HG02759 (cell line): Measurements from ENCODE around the gene ANLN.
"Not testable (repeated sequence)": the region's sequence is repeated elsewhere in the genome, so short reads cannot be mapped to it uniquely, and the experiment has no call there.

Experiments used
- ATAC-seq: cut with Tn5 transposase; IDR thresholded peaks from one replicate; pipeline ENCODE4 v1.9.1; 2021; ENCODE audit warnings: mild to moderate bottlenecking, moderate library complexity; ENCODE audit not compliant: unreplicated experiment

Gene ANLN

DNA sequence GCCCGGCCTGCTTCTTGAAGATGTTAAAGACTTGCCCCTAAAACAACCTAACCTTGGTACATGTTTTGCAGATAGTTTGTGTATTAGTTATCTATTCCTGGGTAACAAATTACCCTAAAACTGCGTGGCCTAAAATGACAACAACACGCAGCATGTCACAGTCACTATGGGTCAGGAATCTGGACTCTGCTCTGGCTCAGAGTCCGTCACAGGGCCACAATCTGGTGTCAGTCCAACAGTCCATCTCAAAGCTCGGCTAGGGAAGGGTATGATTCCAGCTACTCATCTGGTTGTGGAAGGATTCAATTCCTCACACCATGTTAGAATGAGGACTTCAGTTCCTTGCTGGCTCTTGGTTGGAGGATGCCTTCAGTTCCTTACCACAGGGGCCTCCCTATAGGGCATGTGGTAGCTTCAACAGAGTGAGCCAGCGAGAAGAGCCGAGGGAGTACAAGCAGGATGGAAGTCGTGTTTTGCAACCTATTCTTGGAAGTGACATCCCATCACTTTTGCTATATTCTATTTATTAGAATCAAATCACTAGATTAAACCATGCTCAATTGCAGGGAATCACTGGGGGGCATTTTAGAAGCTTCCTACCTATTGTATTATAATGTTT is 71.3 kb downstream of the ANLN start:
- ATAC-seq = no peak

DNA sequence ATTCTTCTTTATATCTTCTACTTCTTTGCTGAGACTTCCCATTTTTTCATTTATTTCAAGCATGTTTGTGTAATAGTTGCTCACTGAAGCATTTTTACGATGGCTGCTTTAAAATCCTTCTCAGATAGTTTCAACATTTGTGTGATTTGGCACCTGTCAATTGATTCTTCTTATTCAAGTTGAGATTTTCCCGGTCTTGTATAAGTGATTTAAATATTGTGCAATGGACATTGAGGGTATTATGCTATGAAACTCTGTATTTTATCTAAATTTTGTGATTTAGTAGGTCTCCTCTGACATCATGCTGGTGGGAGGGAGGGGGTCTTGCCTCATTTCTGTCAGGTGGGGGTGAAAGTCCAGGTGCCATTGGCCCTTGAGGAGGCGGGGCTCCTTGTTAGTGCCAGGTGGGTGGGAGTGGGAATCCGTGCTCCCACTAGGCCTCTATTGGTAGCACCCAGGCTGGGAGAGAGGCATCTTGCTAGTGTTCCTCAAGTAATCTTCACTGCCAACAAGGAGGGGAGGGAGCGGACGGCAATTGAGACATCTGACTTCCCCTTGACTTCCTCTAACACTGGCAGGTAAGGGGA is 73.0 kb downstream of the ANLN start:
- ATAC-seq = no peak

DNA sequence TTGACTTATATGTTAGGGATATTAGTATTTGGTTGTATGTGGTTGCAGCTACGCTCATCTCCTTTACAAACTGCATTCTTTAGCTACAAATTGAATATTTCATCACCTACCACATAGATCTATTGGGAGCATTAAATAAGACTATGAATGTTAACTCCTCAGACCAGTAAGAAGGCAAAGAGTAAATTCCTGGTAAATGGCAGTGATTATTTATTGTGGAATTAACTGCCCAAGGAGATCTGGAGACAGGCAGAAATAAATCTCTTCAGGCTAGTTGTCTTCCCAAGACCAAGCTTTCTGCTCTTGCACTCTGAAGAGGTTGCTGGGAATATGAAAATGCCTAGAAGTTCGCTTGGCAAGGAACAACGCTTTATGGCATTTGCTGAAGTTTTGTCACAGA is 74.6 kb downstream of the ANLN start:
- ATAC-seq = no peak

DNA sequence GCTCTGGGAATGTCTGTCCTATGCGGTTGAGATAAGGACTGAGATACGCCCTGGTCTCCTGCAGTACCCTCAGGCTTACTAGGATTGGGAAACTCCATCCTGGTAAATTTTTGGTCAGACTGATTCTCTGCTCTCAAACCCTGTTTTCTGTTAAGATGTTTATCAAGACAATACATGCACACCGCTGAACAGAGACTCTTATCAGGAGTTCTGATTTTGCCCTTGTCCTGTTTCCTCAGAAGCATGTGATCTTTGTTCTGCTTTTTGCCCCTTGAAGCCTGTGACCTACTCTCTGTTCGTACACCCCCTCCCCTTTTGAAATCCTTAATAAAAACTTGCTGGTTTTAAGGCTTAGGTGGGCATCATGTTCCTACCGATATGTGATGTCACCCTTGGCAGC is 76.3 kb downstream of the ANLN start:
- not testable (repeated sequence) for ATAC-seq

DNA sequence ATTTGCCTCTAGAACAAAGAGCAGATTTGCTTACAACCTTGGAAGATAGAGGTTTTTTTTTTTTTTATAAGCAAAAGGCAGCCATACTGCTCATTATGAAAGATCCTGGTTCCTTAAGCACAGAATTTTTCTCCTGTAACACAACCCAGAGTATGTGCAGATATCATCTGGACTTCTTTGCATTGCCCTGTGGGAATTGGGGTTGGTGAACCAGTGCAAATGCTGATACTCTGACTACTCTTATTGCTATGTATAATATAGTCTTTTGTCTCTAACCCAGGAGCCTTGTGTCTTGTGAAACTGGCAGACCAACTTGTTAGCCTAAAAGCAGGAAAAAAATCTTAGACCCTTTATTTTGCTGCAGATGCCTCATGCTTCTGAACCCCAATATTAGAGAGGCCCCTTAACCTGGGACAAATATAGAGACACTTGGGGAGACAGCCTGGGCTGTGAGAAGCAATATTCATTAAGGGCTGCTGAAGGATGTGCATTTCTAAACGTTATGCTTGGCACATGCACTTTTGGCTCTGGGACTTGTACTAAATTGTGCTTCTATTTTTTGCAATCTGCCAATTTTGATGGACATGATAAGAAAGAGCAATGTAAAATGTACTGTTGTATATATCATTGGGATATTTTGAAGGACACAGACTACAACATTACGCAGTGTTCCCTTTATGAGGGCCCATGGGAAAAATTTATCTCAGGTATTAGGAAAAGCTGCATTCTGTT is 78.9 kb downstream of the ANLN start:
- no peak for ATAC-seq

DNA sequence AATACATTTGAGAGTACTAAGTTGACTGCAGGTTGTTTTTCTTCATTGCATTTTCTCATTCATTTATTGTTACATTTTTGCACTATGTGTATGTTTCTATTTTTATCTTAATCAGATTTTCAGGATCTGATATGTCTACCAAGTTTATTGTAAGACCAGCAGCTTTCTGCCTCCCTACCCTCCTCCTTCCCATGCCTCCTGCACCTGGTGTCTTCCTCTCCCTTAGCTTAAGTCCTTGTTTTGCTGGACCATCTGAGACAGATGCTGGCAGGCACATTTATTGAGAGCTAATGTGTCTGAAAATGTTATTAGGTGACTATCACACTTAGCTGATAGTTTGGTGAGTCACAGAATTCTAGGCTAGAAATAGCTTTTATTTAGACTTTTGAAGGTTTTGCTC is 79.6 kb downstream of the ANLN start:
- no peak for ATAC-seq

DNA sequence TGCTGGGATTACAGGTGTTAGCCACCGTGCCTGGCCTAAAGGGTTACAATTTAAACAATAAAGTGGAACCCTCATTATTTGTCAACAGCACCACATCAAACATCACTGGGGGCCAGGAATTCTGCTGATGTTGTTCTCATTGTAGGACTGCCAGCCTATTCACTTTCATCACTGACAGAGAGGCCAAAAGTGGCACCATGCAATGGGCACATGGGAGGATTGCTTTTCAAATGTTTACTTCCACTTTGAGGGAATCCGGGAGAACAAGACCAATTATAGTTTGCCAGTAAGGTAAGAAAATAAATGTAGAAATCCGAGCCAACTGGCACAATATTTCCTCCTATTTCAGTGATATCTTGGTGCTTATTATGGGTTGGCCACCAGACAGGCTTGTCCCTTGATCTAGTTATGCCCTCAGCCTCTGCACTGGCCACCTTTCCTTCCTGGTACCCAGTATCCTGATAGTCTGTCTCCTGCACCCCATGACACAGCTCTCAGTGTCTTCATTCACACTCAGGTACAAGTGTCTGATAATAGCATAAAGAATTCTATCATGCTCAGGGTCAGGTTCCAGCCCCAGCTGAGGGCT is 82.6 kb downstream of the ANLN start:
- no peak for ATAC-seq

DNA sequence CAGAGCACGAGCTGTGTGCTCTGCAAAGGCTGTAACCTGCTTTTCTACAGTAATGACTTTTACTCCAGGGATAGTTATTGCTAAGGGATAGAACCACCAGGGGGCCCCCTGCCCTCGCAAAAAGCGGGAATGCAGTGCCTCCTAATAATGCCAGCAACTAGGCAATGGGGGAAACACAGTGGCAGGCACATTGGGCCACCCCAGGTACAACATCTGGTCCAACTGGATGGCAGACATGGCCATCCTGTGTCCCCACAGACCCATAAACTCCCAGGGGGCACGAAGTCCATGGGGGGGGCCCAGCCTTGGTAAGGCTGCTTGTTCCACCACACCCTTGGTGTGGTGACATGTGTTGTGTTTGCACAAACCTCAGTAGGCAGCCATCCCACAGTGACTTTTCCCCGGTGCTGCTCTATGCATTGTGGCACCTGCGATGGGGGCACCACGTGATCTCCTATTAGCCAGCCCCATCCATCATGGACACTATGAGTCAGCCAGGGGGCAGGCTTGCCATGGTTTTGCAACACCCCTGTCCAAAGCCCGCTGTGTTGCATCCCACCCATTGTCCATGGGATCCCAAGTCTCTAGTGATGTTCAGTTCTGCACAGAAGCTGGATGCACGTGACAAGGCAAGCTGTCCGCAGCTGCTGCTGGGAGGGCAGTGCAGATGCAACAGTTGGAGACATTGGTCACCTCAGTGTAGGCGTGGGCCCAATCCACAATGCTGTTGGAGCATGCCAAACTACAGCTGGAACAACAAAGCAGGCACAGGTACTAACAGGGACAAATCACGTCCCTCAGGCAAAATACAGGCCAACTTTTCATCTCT is 84.0 kb downstream of the ANLN start:
- ATAC-seq = no peak

DNA sequence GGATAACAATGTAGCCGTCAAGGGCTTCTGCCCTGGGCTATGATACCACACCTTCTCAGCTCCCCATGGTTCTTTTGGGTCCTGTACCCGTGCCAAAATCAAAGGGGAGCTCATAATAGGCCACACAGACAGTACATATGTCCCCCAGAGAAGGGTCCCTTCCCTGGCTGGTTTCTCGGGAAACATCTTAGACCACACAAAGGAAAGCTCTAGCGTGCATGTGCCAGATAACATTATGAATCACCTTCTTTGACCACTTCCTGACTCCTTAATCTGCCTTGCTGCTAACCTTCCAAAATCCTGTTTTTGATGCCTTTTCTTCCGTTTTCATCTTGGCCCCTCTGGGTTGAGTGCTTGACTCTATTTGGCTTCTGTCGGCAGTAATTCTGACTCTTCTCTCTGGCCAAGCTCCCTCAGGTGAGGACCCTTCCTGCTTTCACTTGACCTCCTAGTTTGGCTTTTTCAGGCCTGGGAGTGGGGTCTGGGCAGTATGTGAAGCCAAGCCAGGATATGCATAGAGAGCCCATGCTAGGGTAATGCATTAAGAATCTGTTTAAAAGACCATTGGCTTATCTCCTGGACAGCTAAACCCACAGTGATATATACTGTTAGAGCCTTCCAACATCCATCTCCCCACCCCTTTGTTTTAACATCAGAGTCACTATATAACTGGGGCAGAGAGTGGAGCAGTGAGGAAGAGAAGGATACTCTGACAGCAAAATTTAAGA is 84.8 kb downstream of the ANLN start:
- no peak for ATAC-seq

DNA sequence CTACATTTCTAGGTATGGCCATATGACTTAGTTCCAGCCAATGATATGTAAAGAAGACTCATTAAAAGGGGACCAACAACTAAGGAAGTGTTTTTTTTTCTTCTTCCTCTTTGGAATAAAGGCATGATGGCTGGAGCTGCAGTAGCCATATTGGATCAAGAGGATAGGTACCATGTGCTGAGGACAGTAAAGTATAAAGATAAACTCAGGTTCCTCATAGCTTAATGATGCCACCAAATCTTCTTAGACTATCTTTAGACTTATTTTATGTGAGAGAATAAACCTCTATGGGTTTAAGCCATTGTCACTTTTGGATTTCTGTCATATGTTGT is 85.3 kb downstream of the ANLN start:
- no peak for ATAC-seq

DNA sequence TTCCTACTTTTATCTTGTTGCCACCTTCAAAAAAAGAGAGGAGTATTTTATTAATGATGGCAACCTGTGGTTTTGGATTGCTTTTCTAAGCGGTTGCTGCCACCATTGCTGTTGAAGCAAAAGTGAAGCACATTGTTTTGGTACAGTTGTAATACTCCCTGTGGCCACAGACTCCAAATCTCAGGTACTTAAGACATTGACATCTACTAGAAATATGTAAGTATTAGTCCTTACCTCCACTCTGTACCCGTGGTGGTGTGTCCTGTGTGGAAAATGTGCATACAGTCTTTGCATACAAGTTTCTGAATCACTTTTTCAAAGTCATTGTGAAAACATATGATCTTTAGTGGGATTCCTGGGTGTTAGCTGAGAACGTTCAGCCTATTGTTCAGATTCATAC is 85.7 kb downstream of the ANLN start:
- no peak for ATAC-seq

DNA sequence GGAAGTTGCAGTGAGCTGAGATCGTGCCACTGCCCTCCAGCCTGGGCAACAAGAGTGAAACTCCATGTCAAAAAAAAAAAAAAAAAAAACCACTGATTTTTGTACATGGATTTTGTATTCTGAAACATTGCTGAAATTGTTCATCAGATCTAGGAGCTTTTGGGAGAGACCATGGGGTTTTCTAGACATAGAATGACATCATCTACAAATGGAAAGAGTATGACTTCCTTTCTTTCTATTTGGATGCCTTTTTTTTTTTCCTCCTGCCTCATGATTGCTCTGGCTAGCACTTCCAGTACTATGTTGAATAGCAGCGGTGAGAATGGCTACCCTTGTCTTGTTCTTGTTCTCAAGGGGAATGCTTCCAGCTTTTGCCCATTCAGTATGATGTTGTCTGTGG is 89.1 kb downstream of the ANLN start:
- ATAC-seq = no peak

DNA sequence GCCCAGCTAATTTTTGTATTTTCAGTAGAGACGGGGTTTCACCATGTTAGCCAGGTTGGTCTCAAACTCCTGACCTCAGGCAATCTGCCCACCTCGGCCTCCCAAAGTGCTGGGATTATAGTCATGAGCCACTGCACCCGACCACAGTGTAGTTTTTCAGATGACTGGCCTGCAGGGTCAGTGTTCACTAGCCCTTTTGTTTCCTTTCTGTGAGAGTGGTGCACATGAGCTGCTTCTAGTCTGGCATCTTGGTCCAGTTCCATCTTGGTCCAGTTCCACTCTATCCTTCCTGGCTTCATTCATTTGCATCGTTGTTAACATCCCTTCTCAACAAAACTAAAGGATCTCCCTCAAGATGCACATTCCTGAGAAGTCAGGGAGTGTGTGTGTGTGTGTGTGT is 94.2 kb downstream of the ANLN start:
- ATAC-seq = not testable (repeated sequence)

DNA sequence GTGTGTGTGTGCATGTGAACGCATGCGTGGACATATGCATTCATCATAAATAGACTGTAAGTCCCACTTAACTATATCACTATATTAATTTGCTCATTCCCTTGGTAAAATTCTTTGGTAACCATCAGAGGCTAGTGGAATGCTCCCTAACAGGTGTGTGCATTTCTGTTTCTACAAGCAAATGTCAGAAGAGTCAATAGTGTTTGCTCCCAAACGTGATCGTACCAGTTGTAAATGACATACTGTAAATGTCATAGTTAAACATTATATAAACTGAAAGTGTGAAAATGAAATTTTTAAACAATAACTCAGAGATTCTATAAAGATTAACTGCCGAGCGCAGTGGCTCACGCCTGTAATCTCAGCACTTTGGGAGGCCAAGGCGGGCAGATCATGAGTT is 94.6 kb downstream of the ANLN start:
- no peak for ATAC-seq

DNA sequence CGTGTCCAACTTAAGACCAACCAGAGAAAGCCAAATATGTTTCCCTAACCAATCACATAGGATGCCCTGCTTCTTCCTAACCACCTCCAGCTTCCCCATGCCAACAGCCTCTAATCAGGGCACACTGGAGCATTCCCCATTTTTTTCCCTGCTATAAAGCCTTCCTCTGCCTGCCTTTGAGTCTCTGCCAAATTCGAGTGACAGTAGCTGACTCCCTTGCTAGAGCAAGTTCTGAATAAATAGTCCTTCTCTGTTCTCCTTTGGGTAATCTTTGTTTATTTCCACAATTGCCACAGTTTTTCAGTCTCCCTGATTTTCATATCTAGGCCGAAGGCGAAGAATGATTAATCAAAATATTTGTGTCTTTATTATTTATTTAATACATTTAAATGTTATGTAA is 96.7 kb downstream of the ANLN start:
- ATAC-seq = no peak

DNA sequence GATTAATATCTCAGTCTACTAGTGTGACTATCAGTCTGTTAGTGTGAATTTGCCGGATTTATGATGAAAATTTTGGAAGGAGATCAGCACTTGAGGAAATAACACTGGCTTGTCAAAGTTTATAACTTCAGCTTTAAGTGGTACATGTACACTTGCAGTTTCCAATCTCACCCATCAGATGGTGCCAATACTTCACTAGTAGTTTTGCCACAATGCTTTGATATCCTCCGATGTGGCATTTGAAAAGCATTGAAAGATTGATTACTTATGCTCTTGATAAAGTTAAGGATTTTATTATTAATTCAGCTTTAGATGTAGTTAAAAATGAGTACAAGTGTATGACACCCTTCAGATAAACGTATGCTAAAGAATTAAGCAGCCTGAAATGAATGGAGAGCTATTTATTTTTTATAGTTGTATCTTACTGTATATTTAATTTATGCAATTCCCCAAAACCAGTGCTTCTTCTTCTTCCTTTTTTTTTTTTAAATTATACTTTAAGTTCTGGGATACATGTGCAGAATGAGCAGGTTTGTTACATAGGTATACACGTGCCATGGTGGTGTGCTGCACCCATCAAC is 98.2 kb downstream of the ANLN start:
- ATAC-seq = no peak

DNA sequence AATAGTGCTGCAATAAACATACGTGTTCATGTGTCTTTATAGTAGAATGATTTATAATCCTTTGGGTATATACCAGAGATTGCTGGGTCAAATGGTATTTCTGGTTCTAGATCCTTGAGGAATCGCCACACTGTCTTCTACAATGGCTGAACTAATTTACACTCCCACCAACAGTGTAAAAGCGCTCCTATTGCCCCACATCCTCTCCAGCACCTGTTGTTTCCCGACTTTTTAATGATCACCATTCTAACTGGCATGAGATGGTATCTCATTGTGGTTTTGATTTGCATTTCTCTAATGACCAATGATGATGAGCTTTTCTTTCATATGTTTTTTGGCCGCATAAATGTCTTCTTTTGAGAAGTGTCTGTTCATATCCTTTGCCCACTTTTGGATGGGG is 99.0 kb downstream of the ANLN start:
- not testable (repeated sequence) for ATAC-seq

DNA sequence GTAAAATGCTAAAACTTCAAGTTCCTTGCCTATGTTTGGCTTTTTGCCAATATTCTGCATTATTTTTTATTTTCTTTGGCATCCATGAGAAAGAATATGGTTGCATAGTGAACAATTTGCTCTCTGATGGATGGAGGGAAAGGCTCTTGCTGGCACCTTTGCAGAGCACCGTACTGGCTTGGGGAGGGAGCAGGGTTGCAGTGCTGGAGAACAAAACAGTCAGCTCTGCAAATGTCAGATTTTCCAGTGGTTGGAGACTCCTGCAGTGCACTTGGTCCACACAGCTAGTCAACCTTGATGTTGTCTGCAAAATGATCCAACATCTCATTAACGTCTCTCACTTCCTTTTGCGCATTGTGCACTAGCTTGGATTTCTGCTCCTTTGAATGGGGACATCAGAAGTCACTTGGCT is 100.8 kb downstream of the ANLN start:
- ATAC-seq = no peak

DNA sequence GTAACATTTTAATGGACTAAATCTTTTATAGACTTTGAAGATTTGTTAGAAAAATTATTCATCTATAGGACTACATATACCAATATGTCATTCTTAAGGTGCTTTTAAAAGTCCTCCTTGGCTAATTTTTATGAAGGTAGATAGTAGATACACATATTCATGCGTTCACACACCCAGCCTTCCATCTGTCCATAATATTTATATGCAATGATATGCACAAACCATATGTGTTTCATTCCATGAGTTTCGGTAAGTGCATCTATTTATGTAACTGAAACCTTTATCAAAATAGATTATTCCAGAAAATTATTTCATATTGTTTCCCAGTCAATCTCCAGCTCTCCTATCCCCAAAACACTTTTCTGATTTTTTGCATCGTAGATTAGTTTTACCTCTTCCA is 101.7 kb downstream of the ANLN start:
- ATAC-seq = no peak

DNA sequence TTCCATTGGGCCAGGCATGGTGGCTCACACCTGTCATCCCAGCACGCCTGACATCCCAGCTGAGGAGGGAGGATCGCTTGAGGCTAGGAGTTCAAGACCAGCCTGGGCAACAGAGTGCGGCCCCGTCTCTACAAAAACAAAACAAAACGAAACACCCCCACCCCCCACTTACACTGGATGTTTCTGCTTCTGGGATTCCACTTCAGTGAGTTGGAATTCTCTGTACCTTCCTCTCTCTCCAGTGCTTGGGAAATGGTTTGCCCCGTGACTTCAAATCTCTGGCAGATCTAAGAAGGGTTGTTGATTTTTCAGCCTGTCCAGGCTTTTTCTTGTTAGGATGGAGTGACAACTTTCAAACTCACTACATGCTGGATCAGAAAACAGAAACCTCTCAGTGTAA is 106.9 kb downstream of the ANLN start:
- ATAC-seq = no peak
